Upper lobe of left lung (tissue), 4 donors: Measurements from ENCODE around the gene GPA33.

Experiments
- EP300 ChIP-seq, 4 donors: sonication (generic); formaldehyde crosslinking; IDR thresholded peaks; one replicate each; pipeline ENCODE4 v1.5.1; 2017; ENCODE audit warnings: antibody characterized with exemption in 4 of 4, control low read depth in 2 of 4
- POLR2A ChIP-seq, 4 donors: fragments of 450-650 bp; IDR thresholded peaks; one replicate each; pipeline ENCODE4 v1.5.1; 2016 to 2017; ENCODE audit warnings: antibody characterized with exemption in 4 of 4, mild to moderate bottlenecking in 2 of 4
- POLR2AphosphoS5 ChIP-seq, 2 donors: sonication (generic); formaldehyde crosslinking; IDR thresholded peaks; one replicate each; pipeline ENCODE4 v1.5.1; 2017; ENCODE audit warnings: antibody characterized with exemption in 2 of 2
- TF ChIP-seq, protein P1 (sequence below), 6 experiments: fragments of 450-650 bp in 4 of 6; fragments of 200-600 bp in 2 of 6; sonication (generic) in 2 of 6; IDR thresholded peaks; one replicate each; pipeline ENCODE4 v1.5.1; 2016 to 2019; ENCODE audit warnings: antibody characterized with exemption in 6 of 6

DNA sequence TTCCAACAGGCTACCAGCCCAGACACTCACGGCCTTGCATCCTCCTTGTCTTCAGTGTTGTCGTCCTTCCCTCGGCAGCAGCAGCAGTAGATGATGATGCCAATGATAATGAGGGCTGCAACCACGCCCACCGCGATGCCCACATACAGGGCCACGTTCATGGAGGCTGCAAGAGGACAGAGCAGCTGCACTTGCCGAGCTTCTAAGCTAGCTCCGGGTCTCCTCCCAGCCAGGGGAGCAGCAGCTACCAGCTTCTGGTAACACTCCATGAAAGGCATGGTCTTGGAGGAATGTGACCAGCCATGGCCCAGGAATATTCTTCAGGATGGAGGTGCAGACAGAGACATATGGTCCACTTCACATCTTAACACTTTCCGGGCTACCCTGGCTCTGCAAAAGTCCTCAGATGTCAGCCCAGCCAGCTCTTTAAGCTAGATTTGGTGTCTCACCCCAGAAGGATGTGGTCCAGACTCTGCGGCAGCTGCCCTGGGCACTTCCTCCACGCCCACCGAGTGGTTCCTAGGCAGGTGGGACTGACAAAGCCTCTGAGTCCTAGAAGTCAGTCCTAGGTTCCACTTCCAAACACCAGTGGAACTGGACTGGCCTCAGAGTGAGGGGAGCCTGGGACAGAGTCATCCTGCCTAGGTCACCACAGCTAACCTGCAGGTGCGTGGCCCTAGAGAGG, 35.1 kb downstream of the GPA33 start:
- TF ChIP-seq, protein P1, sequence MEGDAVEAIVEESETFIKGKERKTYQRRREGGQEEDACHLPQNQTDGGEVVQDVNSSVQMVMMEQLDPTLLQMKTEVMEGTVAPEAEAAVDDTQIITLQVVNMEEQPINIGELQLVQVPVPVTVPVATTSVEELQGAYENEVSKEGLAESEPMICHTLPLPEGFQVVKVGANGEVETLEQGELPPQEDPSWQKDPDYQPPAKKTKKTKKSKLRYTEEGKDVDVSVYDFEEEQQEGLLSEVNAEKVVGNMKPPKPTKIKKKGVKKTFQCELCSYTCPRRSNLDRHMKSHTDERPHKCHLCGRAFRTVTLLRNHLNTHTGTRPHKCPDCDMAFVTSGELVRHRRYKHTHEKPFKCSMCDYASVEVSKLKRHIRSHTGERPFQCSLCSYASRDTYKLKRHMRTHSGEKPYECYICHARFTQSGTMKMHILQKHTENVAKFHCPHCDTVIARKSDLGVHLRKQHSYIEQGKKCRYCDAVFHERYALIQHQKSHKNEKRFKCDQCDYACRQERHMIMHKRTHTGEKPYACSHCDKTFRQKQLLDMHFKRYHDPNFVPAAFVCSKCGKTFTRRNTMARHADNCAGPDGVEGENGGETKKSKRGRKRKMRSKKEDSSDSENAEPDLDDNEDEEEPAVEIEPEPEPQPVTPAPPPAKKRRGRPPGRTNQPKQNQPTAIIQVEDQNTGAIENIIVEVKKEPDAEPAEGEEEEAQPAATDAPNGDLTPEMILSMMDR (IDR thresholded peaks at IDR 0.05): no peak
- no peak for TF ChIP-seq POLR2A (IDR thresholded peaks at IDR 0.05)
- TF ChIP-seq EP300 (IDR thresholded peaks at IDR 0.05): no peak
- no peak for TF ChIP-seq POLR2AphosphoS5 (IDR thresholded peaks at IDR 0.05)
